Fibroblast of peridontal ligament (primary cell): ENCODE measurements around the gene DPP7.

Source experiments
- DNase-seq: peaks from one replicate; pipeline ENCODE4 v3.0.0-alpha.2; 2010; ENCODE audit errors: extremely low read depth

The DPP7 gene

DNA sequence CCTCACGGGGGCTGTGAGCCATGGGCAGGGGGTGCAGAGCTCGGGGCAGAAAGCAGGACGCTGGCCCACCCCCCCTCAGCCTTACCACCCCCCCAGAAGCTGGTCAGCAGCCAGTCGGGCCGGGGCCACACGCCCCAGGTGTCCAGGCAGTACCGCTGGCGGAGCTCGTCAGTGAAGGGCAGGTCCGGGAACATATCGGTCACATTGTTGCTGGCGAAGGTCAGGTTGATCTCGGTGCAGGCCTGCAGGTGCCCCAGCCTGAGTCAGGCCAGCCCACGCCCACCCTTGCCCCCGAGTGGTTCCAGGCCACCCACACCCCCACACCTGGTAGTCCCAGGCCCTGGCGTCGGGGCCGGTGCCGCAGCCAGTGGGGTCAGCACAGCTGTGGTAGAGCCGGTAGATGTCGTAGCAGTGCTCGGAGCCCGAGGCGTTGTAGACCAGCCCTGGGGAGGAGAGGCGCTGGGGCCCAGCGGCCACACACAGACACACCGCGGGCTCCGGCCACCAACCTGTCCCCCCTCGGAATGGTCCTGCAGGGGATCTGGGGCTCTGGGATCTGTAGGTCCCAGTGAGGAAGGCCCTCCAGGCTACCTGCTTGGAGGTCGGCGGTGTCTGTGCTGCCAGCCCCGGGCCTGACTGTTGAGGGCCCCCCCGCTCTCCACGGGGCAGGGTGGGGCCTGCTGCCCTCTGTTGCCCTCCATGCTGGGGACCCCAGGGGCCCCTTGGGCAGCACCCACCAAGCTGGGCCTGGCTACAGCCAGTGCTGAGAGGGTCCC, 2.6 kb downstream of the DPP7 start:
- no peak for DNase-seq

DNA sequence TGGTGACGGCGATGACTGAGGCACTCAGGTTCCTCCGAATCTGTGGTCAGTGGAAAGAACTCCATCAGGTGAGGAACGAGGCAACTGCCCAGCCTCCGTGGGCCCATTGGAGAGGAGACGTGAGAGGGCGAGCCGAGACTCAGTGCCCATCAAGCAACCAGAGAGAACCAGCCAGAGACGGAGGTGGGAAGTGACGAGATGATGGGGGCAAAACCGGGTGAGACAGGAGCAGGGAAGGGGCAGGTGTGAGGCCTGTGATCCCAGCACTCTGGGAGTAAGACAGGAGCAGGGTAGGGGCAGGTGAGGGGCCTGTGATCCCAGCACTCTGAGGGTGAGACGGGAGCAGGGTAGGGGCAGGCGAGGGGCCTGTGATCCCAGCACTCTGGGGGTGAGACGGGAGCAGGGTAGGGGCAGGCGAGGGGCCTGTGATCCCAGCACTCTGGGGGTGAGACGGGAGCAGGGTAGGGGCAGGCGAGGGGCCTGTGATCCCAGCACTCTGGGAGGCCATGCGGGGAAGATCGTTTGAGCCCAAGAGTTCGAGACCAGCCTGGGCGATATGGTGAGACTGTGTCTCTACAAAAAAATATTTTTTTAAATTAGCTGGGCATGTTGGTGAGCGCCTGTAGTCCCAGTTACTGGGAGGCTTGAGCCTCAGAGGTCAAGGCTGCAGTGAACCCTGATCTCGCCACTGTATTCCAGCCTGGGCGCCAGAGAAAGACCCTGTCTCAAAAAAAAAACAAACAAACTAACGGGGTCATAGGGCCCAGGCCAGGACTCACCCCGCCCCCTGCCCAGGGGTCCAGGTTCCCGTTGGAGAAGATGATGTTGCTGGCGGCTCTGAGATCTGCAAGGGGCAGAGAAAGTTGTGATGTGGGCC, 3.4 kb downstream of the DPP7 start:
- DNase-seq: no peak

DNA sequence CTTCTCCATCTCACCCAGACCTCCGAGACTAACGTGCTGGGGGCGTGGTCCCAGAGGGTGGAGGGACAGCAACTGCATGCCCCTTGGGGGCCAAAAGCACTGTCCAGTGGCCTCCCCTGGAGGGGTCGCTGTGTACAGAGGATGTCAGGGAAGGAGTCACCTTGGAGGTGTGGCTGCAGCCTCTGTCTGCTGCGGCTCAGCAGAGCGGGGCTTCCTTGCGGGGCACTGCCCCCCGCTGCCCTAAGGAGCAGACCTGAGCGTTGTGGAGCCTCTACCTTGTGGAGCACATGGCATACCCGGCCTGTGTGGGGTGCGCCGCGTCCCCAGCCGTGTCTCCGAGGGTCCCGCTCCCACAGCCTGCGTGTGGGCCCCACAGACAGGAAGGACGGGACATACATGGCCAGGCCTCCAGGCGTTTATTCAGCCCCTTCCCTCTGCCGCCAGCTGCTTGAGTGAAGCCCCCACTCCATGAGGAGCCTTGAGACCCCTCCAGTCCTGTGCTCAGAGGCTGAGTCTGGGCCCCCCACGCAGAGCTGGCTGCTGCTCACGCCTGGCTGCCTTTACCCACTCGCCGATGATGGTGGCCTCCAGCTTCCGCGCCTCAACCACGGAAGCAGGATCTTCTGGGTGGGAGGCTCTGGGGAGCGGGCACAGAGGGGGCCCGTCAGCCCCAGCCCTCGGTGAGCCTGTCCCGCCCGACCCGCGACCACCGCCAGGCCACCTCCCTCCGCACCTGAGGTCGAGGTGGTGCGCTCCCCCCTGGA, 4.2 kb downstream of the DPP7 start:
- DNase-seq: no peak

DNA sequence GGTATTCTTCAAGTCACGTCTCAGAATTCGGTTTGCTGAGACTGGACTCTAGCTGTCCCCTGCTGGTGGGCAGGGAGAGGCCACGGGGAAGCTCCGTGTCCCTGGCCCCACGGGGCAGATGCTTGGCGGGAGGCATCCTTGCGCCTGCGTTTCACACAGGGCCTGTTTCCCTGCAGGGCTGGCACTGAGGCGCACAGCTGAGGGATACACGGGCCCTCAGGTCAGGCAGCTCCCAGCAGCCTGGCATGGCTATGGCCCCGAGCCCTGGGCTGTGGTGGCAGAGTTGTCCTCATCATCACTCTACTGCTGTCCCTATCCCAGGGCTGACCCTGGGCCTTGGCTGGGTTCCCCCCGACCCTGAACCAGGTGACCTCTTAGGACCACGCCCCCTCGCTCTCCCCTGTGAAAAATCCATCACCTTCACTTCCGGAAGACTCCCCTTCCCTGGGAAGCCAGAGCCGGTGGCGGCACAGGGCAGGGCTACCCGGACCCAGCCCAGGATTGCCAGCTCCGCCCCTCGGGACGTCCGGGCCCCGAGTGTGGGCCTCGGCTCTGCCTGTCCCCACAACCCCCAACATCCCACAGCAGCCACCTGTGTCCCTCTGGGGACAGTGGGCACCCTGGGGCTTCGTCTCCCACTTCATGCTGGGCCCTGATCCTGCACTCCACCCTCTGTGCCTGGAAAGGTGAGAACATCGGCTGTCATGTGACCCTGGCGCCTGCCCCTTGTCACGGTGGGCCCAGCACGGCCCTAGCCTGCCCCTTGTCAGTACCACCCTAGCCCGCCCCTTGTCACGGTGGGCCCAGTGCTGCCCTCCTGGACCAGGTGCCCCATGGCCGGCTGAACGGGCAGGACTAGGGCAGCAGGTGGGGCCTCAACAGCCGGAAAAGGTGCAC, 5.0 kb downstream of the DPP7 start:
- DNase-seq: no peak

DNA sequence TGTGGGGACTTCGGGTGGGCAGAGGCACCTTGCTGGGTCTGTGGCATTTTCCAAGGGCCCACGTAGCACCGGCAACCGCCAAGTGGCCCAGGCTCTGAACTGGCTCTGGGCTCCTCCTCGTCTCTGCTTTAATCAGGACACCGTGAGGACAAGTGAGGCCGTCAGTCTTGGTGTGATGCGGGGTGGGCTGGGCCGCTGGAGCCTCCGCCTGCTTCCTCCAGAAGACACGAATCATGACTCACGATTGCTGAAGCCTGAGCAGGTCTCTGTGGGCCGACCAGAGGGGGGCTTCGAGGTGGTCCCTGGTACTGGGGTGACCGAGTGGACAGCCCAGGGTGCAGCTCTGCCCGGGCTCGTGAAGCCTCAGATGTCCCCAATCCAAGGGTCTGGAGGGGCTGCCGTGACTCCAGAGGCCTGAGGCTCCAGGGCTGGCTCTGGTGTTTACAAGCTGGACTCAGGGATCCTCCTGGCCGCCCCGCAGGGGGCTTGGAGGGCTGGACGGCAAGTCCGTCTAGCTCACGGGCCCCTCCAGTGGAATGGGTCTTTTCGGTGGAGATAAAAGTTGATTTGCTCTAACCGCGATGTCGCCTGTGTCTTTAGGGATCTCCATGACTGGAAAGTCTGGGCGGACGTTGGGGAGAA, 5.8 kb downstream of the DPP7 start:
- DNase-seq: no peak

DNA sequence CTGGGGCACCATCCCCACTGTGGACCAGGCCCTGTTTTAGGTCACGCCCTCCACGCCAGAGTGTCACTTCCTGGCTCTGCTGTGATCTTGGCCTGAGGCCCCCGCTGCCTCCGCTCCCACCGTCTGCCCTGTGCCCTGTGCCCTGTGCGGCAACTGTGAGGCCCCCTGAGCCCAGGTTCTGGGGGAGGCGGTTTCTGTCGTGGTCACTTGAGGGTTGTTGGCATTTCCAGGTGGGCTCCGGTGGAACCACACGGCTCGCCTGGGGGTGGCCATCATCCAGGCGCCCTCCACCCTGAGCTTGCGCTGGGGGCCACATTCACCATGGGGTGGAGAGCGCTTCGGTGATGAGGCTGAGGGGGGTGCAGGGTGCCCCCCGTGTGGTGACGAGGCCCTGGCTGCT, 6.6 kb downstream of the DPP7 start:
- DNase-seq: no peak

DNA sequence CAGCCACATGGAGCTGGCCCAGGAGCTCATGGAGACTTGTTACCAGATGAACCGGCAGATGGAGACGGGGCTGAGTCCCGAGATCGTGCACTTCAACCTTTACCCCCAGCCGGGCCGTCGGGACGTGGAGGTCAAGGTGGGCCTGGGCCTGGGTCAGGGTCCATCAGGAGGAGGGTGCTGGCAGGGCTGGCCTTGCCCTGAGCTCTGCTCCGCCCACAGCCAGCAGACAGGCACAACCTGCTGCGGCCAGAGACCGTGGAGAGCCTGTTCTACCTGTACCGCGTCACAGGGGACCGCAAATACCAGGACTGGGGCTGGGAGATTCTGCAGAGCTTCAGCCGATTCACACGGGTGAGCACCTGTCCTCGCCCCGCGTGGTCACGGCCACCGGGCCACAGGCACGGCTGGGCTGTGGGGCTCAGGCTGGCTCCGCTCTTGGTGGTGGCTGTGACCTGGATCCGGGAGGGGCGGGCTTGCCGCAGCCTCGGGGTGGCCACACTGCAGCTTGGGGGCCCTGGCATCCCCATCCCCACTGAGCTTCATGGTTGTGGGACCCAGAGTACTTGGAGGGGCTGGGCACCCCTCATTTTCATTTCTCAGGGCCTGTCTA, 7.1 kb downstream of the DPP7 start:
- no peak for DNase-seq

DNA sequence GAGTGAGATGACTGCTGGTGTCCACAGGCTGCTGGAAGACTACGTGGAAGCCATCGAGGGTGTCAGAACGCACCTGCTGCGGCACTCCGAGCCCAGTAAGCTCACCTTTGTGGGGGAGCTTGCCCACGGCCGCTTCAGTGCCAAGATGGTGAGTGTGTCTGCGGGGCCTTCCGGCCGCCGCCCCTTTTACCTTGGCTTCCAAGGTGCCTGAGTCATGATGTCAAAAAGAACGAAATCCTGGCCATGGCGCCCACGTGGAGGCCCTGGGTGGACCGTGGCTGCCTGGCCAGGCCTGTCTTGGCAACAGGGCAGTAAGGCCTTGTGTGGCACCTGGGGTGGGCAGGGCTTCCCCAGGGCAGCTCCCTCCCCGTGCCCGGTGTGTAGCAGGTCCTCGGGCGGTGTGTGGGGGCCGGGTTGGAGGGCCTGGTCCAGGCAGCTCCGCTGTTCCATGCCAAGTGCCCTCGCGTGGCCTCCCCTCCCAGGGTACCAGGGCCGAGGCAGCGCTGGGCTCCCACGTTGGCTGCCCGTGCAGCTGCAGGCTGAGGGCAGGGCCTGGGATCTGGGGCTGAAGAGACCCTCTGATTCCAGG, 7.8 kb downstream of the DPP7 start:
- no peak for DNase-seq

DNA sequence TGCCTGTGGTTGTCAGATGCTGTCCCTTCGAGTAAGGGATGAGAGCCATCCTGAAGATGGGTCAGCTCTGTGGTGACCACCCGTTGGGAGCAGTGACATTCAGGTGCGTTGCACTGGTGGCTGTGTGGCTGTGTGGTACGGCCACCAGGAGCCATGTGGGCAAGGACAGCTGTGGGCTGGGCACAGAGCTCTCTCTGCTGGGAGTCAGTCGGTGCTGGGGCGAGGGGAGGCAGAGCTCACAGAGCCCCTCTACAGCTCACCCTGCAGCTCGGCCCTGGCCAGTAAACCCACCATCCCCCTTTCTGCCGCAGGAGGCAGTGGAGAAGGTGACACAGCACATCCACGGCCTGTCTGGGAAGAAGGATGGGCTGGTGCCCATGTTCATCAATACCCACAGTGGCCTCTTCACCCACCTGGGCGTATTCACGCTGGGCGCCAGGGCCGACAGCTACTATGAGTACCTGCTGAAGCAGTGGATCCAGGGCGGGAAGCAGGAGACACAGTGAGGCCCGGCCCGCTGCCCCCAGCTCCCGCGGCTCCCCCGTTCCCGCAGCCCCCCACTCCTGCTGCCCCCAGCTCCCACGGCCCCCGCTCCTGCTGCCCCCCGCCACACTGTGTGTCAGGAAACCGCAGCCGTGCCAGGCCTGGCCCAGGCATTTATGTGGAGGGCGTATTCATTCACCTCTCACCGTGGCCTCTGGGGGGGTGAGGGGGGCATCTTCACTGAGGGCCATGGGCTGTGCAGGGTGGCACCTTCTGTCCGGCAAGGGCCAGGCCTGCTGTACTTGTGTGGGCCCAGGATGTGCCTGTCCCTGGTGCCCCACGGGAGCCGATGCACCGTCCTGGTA, 8.5 kb downstream of the DPP7 start:
- no peak for DNase-seq

DNA sequence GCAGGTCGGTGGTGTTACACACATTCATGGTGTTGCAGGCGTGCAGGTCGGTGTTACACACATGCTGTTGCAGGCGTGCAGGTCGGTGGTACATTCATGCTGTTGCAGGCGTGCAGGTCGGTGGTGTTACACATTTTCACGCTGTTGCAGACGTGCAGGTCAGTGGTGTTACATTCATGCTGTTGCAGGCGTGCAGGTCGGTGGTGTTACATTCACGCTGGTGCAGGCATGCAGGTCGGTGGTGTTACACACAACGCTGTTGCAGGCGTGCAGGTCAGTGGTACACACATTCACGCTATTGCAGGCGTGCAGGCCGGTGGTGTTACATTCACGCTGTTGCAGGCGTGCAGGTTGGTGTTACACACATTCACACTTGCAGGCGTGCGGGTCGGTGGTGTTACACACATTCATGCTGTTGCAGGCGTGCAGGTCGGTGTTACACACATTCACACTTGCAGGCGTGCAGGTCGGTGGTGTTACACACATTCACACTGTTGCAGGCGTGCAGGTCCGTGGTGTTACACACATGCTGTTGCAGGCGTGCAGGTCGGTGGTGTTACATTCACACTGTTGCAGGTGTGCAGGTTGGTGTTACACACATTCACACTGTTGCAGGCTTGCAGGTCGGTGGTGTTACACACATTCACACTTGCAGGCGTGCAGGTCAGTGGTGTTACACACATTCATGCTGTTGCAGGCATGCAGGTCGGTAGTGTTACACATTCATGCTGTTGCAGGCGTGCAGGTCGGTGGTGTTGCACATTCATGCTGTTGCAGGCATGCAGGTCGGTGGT, 11.1 kb downstream of the DPP7 start:
- DNase-seq: no peak

DNA sequence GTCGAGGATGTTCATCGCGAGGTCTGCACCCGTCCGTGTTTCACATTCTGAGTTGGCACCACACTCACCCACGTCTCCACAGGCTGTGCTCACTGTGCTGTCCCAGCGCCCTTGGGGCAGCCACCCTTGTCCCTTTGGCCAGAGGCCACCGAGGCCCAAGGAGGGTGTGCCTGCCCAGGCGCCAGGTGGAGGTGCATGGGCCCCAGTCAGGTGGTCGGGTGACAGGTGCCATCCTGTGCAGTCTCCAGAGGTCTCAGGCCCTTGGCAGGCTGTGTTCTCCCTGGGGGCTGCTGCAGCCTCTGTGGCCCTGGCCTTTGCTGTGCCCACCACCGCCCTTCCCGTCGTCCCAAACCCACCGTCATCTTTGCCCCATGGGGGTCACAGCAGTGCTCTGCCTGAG, 15.3 kb downstream of the DPP7 start:
- DNase-seq: no peak

DNA sequence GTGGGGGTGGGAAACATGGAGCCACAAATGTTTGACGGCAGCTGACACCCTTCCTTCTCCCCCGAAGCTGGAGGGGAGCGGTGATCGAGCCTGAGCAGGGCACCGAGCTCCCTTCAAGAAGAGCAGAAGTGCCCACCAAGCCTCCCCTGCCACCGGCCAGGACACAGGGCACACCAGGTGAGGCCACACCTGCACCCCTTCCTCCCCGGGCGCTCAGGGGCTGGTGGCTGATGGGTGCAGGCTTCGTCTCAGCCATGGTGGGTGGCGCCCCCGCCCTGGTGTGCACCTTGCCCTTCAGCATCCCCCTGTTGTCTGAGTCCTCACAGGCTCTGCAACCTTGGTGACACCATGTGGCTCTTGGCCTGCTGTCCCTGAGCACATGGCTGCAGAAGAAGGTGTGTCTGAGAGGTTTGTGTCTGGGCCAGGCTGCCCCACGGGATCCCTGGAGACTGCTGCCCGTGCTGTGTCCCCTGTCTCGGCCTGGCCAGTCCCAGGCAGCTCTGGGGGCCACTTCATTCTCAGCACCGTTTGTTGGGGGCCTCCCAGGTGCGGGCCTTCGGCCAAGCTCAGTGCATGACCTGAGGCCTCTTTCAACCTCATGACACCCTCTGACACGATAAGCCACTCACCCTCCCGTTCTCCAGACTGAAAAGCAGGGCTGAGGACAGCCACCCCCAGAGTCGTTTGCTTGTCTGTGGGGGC, 16.6 kb downstream of the DPP7 start:
- DNase-seq: no peak

DNA sequence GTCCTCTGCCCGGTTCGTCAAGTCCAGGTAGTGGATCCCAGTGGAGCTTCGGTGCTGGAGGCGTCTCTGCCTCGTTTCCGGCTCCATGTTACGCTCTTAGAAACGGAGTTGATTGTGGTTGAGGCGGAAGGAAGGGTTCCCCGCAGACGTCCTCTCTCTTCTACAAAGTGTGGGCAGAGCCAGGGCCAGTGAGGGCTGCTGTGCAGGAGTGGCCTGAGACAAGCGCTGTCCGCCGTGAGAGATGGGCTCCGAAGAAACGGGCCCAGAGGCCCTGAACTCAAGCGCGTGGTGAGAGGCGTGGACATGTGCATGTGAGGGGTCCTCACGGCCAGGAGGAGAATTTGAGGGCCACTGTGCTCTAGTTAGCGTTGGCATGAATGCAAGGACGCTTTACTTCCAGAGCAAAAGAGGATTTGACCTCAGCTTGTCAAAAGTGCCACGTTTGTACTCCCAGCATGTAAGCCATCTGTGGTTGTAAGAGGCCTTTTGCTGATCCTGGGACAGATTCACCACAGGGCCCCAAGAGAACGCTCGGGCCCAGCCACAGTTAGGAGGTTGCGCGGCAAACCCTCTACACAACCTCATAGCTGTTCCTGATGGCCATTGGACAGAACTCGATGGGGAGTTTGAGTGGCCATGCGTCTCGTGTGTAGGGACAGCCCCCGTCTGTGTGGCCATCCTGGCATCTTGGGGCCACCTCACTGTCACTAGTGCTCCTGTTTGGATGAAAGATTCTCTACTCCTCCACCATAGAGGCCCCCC, 17.6 kb downstream of the DPP7 start:
- DNase-seq: no peak

DNA sequence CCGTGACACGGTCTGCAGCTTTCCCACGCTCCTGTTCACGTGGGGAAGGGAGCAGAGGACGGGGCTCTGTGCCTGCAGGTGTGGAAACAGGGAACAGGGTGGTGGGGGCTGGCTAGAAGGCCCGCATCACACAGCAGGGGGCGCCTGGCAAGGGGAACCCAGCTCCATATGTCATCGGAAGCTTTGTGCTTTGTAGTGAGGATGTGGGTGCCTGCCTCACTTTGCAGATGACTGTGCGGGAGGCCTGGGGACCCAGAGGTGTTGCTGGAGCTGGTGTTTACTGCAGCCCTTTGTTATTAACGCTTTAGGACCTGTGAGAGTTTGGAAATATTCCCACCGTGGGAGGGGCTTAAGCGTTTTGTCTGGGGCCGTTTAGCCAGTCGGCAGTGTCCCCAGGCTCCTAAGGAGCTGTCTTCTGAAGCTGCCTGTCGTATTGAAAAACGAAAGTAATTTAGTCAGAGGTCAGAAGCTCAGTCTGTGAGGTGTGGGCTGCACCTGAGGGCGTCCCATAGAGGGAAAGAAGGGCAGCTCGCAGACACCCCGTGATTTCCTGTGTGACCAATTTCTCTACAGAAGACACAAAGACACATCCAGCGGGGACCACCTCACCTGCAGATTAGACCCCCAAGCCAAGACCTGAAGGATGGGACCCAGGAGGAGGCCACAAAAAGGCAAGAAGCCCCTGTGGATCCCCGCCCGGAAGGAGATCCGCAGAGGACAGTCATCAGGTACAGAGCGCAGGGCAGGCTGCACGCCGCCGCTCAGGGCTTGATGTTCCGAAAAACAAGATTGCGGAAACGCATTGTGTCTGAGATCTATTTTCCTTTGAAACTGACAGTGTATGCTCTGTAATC, 18.6 kb downstream of the DPP7 start:
- no peak for DNase-seq

DNA sequence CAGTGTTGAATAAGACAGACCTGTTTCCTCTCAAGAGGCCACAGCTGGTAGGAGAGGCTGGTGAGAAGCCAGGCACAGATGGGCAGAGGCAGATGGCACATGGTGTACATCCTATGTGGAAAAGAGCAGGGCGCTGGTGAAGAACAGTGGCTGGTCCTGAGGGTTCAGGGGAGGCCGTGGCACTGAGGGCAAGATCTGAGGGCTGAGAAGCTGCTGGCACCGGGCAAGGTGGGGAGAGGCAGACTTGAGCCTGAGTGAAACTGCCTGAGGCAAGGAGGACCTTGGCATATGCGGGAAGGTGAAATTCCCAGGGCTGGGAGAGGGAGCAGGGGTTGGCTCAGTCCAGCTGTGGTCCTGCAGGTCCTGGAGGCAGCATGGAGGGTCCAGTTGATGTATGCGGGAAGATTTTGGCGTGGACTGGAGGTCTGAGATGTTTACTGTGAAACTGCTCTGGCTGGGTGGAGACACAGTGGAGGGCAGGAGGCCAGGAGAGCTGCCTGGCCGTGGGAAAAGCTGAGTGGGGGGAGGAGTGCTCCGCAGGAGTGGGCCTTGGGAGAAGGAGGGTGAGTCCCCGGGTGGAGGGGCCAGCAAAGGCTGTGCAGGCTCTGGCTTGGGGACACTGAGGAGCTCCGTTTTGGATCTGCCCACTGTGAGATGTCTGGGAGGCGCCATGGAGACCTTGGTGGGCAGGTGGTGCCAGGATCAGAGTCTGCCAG, 25.1 kb downstream of the DPP7 start:
- no peak for DNase-seq
